HG02571 (cell line): ENCODE results near the gene ARMH1.
"Not testable (repeated sequence)": the region's sequence is repeated elsewhere in the genome, so short reads cannot be mapped to it uniquely, and the experiment has no call there.

Source experiments
- ATAC-seq: cut with Tn5 transposase; IDR thresholded peaks from one replicate; pipeline ENCODE4 v1.9.1; 2021; ENCODE audit warnings: mild to moderate bottlenecking, moderate library complexity; ENCODE audit not compliant: unreplicated experiment

Gene ARMH1

DNA sequence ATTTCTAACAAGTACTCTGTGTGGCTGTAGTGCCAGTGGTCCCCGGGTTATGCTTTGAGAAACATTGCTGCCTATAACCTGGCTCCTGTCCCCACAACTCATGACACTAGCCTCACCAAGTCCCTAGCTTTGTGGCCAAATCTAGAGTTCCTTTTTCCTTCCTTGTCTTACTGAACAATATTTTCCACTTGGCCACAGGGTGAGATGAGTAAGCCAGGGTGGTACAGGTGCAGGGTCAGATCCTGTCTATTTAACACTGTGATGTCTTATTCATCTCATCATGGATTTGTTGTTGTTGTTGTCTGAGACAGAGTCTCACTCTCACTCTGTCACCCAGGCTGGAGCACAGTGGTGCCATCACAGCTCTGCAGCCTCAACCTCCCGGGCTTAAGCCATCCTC lies 18.6 kb downstream of the ARMH1 start:
- no peak for ATAC-seq

GRCh38 chr1:44693900-44694299 lies 19.4 kb downstream of the ARMH1 start:
- ATAC-seq = no peak

GRCh38 chr1:44694863-44695478 lies 20.5 kb downstream of the ARMH1 start:
- peak; percentile 71 for ATAC-seq

DNA sequence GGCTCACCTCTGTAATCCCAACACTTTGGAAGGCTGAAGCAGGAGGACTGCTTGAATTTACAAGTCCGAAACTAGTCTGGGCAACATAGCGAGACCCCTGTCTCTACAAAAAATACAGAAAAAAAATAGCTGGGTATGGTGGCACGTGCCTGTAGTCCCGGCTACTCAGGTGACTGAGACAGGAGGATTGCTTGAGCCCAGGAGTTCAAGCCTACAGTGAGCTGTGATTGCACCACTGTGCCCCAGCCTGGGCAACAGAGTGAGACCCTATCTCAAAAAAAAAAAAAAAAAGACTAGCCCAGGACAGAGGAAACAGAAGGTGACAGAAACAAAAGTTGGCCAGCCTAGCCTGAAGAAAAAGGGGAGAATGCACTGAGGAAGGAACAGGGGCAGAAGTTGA lies 21.2 kb downstream of the ARMH1 start:
- no peak for ATAC-seq

- no peak for ATAC-seq
These were observed 21.6 kb downstream of the ARMH1 start for GRCh38 chr1:44696101-44696500.

- no peak for ATAC-seq
These were observed 22.4 kb downstream of the ARMH1 start for GRCh38 chr1:44696789-44697345.

- ATAC-seq = no peak
These were observed 23.6 kb downstream of the ARMH1 start for GRCh38 chr1:44698138-44698537.

DNA sequence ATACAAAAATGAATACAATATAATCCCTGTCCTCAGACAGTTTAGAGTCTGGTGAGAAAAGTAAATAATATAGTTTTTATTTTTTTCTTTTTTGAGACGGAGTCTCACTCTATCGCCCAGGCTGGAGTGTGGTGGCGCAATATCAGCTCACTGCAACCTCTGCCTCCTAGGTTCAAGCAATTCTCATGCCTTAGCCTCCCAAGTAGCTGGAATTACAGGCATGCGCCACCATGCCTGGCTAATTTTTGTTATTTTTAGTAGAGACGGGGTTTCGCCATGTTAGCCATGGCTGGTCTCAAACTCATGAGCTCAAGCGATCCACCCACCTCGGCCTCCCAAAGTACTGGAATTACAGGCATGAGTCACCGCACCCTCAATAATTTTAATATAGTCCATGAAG lies 24.9 kb downstream of the ARMH1 start:
- not testable (repeated sequence) for ATAC-seq

DNA sequence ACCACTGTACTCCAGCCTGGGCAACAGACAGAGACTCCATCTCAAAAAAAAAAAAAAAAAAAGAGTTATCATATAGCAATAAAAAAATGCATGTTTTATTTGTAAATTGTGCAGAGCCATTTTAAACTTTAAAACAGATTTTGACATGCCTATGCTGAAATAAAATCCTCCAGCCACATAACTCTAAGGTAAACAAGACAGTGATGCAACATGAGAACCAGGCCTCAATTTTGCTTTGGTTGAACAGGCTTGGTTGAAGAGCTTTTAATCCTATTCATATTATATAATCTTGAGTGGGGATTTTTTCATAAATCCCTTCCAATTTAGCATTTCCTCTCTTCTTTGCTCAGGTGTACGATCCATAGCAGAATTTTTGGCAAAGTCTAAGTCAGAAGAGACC lies 26.1 kb downstream of the ARMH1 start:
- no peak for ATAC-seq

GRCh38 chr1:44701141-44701573 lies 26.6 kb downstream of the ARMH1 start:
- no peak for ATAC-seq

DNA sequence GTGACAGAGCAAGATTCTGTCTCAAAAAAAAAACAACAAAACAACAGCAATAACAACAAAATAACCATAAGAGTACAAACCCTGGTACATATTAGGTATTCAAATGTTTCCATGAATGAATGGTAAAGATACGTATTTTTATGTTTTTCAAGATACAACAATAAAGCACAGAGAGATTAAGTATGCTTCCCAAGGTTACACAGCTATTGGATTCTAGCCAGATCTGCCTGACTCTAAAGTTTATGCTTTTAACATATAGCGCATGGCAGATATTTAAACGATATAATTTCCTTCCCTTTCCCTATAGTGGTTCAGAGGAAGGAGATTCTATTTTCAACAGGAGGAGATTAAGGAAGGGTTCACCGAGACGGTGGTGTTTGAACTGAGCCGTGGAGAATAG lies 31.0 kb downstream of the ARMH1 start:
- no peak for ATAC-seq

GRCh38 chr1:44705938-44706337 lies 31.4 kb downstream of the ARMH1 start:
- no peak for ATAC-seq

- no peak for ATAC-seq
These were observed 32.8 kb downstream of the ARMH1 start for GRCh38 chr1:44707112-44707881.

DNA sequence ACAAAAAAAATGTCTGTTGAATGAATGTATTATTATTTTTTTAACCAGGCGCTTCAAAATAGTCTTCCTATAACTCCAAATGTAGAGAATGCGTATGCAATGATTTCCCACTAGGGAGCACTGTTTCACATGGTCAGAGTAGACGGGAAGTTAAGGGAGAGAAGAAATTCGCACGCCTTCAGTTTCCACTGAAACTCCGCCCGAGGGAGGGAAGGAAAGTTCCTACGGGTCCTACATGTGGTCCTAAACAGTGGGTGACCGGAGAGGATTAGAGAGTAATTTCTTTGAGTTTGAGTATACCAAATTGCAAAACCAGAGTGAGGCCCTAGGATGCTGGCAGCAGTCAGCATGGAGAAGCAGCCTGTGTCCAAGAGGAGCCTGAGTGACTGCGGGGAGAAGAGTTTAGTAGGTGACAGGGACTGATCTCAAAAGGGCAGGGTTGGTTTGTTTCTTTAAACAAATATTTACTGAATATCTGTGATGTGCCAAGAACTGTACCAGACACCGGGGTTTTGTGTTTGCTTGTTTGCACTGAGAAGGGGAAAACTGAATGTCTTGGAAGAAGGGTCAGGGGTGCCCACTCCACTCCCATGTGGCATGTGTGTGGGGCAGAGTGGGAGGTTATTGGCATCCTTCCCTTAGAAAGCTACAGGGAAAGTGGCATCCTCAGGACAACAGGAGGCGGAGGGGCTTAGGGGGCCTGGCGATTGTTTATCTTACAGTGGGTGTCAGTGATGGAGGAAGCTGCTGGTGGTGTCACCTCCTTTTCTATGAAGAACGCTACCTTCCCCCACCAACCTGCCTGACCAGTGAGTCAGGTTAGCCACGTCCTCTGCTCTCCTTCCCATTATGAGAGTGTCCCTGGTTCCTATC lies 33.7 kb downstream of the ARMH1 start:
- no peak for ATAC-seq

DNA sequence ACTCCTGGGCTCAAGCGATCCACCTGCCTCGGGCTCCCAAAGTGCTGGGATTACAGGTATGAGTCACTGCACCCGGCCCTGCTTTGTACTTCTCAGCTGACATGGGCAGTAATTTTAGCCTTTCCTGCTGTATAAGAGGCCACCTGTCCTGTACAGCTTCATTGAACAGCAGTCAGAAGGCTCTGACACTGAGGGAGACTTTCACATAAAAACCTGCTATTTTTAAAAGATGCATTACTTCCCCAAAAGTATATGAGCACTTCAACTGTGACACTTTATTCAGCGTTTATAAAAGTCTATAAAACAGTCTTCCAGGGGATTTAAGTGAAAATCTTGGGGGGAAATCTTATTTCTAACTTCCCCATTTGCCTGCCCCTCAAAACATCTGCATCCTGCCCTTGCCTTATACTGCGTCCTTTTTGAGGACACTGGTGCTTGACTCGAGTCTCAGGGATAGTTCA lies 38.8 kb downstream of the ARMH1 start:
- no peak for ATAC-seq

- ATAC-seq = no peak
These were observed 40.0 kb downstream of the ARMH1 start for GRCh38 chr1:44714532-44714931.

DNA sequence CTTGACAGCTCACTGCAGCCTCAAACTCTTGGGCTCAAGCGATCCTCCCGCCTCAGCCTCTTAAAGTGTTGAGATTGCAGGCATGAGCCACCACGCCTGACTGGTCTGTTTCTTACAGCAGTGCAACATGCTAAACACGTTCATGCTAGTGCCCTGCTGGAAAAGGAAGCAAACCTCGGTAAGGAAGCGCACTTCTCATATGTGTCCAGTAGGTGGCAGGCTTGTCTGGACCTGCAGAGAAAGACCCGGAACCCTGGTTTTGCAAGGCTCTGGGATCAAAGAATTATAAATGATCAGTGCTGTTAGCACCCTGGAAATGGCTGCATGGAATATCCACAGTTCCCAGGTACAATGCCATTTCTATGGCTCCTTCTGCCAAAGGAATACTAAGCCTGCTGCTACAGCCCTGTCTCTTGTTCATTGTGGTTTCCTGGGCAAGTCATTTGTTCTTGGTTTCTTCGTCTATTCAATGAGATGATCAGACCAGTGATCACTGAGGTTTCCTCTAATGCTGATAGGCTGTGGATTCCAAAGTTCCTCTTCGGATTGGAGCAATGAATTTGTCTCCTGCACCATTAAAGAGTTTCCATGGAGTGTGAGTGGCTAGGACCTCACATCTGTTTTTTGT lies 40.5 kb downstream of the ARMH1 start:
- peak; percentile 49 for ATAC-seq

DNA sequence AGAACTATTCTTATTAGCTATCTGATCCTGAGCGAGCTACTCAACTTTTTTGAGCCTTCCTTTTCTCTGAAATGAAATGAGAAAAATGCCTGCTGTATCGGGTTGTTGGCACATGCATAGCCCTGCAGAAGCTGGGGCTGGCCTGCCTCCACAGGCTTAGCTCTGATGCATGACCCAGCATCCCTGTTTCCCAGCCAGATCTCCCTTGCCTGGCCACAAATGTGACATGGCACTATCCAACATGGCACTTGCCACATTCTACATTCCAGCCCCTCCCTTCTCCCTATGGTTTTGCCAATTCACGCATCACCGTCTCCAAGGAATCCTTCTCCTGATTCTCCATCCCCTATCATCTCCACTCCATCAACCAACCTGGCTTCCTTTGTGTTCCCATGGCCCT lies 42.6 kb downstream of the ARMH1 start:
- ATAC-seq = no peak

DNA sequence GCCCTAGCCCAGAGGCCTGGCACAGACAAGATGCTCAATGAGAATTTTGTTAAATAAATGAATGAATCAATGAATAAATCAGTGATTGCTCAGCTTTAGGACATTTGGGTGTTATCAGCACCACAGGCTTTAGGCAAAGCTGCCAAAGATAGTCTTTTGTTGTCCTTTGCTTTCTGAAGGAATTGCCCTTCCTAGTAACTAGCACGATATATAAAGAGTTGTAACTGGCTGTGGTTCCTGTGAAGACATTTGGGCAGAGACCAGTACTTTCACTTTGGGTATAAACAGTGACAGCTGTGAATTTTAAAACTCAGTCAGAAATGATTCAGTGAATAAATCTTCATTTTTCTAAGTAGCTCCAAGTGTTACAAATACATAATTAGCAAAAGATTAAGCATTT lies 43.1 kb downstream of the ARMH1 start:
- ATAC-seq = no peak

- no peak for ATAC-seq
These were observed 43.6 kb downstream of the ARMH1 start for GRCh38 chr1:44718091-44718490.

GRCh38 chr1:44719318-44719717 lies 44.8 kb downstream of the ARMH1 start:
- ATAC-seq = no peak
